Measurements from ENCODE around the gene HIPK1. TPM values are rescaled to one million over a fixed set of nuclear protein-coding genes. Genes with fewer than 3 reads are reported as not detected.

HIPK1 gene
- total RNA-seq, 4 donors from 2014 or later = 60.6 to 89.9 (median 76.5) TPM

DNA sequence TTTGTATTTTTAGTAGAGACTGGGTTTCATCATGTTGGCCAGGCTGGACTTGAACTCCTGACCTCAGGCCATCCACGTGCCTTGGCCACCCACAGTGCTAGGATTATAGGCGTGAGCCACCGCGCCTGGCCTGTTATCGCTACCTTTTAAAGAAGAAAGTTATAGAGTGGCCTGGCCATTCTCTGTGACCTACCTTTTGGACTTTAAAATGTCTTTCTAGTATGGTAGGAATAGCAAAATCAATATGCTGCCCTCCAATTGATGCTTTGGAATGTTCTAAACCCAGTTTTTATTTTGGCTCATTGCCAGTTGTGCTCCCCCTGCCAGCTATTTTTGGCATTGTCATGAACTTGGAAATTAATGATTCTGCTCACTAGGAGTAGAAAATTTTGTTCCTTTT is 19.9 kb downstream of the HIPK1 start:
- H3K9me3 ChIP-seq = no peaks in the 10 kb centered on the region
- peak overlapping the region; percentile 35 to 59 (median 58) for H3K27ac ChIP-seq (replicated peaks in 1 of 4)
- 61% methylated on average over 5 of the region's 5 CpGs for WGBS
- H3K4me1 ChIP-seq = peaks cover 27 to 73% (median 67%) of the 10 kb centered on the region in 4 donors
- H3K36me3 ChIP-seq = peaks cover 0 to 19% (median 6%) of the 10 kb centered on the region in 4 donors
- no peak for DNase-seq (ENCODE audit: extremely low spot score)
- TF ChIP-seq POLR2AphosphoS5 (IDR thresholded peaks at IDR 0.05) (peak in 1 of 2 donors; percentile 47), EP300 (IDR thresholded peaks at IDR 0.05) (no peak)
- TF ChIP-seq, protein P1, sequence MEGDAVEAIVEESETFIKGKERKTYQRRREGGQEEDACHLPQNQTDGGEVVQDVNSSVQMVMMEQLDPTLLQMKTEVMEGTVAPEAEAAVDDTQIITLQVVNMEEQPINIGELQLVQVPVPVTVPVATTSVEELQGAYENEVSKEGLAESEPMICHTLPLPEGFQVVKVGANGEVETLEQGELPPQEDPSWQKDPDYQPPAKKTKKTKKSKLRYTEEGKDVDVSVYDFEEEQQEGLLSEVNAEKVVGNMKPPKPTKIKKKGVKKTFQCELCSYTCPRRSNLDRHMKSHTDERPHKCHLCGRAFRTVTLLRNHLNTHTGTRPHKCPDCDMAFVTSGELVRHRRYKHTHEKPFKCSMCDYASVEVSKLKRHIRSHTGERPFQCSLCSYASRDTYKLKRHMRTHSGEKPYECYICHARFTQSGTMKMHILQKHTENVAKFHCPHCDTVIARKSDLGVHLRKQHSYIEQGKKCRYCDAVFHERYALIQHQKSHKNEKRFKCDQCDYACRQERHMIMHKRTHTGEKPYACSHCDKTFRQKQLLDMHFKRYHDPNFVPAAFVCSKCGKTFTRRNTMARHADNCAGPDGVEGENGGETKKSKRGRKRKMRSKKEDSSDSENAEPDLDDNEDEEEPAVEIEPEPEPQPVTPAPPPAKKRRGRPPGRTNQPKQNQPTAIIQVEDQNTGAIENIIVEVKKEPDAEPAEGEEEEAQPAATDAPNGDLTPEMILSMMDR (IDR thresholded peaks at IDR 0.05) = peak in 1 of 3 experiments; percentile 33
- no peaks in the 10 kb centered on the region for H3K27me3 ChIP-seq
- intact Hi-C loops (cut with DNase I) = loop anchor here (5.0 to 10.0 kb wide), 2 partner anchors 47 to 114 kb away; partner anchors contain the start of gene AP4B1
- no peak overlapping the region for H3K4me3 ChIP-seq

DNA sequence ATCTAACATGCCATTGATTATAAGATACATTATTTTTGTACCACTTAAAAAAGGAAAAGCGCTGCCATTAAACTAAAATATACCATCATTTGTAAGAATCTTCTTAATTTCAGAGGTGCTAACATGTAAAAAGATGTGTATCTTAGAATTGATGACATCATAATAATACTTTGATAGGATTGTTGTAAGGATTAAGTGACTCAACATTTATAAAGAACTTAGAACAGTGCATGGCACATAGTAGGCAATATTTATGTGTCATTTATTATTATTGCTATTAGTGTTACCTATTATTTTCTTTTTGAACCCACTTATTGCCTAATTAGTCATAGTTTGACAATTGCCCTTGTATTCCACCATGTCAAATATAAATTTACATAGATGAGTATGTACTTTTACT is 21.8 kb downstream of the HIPK1 start:
- Histone ChIP-seq H3K4me1 (peaks cover 27 to 66% (median 64%) of the 10 kb centered on the region in 4 donors), H3K27me3 (no peaks in the 10 kb centered on the region), H3K36me3 (peaks cover 0 to 28% (median 16%) of the 10 kb centered on the region in 4 donors), H3K9me3 (no peaks in the 10 kb centered on the region), H3K4me3 (no peak overlapping the region), H3K27ac (replicated peaks in 1 of 4) (no peak overlapping the region)
- 95% methylated on average over 1 of the region's 1 CpG for WGBS
- DNase-seq (ENCODE audit: extremely low spot score) = no peak
- TF ChIP-seq POLR2A (IDR thresholded peaks at IDR 0.05; ENCODE audit: low read depth) (no peak), EP300 (IDR thresholded peaks at IDR 0.05) (no peak), POLR2AphosphoS5 (IDR thresholded peaks at IDR 0.05) (no peak)
- TF ChIP-seq, protein P1 (IDR thresholded peaks at IDR 0.05) = no peak
- intact Hi-C loops (cut with DNase I) = no loop called here

DNA sequence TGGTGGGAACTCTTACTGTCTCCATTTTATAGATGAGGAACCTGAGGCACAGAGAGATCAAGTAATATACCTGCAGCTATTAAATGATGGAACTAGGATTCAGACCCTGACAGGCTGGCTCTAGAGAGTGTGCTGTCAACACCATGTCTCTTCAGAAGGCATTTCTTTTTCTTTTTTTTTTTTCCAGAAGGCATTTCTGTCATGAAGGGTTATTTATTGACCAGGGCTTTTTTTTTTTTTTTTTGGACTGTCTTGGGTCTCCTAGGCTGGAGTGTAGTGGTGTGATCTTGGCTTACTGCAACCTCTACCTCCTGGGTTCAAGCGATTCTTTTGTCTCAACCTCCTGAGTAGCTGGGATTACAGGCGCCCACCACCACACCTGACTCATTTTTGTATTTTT is 22.6 kb downstream of the HIPK1 start:
- intact Hi-C loops (cut with DNase I) = no loop called here
- WGBS = 93% methylated on average over 2 of the region's 2 CpGs
- Histone ChIP-seq H3K27ac (replicated peaks in 1 of 4) (no peak overlapping the region), H3K4me3 (no peak overlapping the region), H3K9me3 (no peaks in the 10 kb centered on the region), H3K36me3 (peaks cover 7 to 36% (median 24%) of the 10 kb centered on the region in 4 donors), H3K27me3 (no peaks in the 10 kb centered on the region), H3K4me1 (peaks cover 24 to 58% (median 56%) of the 10 kb centered on the region in 4 donors)
- DNase-seq (ENCODE audit: extremely low spot score) = no peak
- TF ChIP-seq POLR2A (IDR thresholded peaks at IDR 0.05; ENCODE audit: low read depth) (no peak), POLR2AphosphoS5 (IDR thresholded peaks at IDR 0.05) (no peak), EP300 (IDR thresholded peaks at IDR 0.05) (no peak)
- TF ChIP-seq, protein P1 (IDR thresholded peaks at IDR 0.05) = no peak

DNA sequence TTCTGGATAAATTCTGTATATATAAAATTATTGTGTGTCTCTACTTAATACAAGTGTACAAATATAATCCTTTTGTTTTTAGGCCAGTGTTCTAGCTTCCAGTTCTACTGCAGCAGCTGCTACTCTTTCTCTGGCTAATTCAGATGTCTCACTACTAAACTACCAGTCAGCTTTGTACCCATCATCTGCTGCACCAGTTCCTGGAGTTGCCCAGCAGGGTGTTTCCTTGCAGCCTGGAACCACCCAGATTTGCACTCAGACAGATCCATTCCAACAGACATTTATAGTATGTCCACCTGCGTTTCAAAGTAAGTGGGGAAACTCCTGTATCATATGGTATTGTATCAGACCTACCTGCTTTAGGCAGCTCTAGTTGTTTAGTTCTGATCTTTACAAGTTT is 28.9 kb downstream of the HIPK1 start:
- H3K9me3 ChIP-seq = no peaks in the 10 kb centered on the region
- H3K27ac ChIP-seq (replicated peaks in 1 of 4) = no peak overlapping the region
- H3K36me3 ChIP-seq = peaks cover 39 to 87% (median 69%) of the 10 kb centered on the region in 4 donors
- intact Hi-C loops (cut with DNase I) = no loop called here
- H3K4me1 ChIP-seq = peaks cover 0 to 8% (median 0%) of the 10 kb centered on the region in 4 donors
- no peak for DNase-seq (ENCODE audit: extremely low spot score)
- 86% methylated on average over 1 of the region's 1 CpG for WGBS
- no peaks in the 10 kb centered on the region for H3K27me3 ChIP-seq
- TF ChIP-seq, protein P1 (IDR thresholded peaks at IDR 0.05) = no peak
- TF ChIP-seq POLR2A (IDR thresholded peaks at IDR 0.05; ENCODE audit: low read depth) = no peak
- TF ChIP-seq EP300 (IDR thresholded peaks at IDR 0.05) = no peak
- TF ChIP-seq POLR2AphosphoS5 (IDR thresholded peaks at IDR 0.05) = no peak
- no peak overlapping the region for H3K4me3 ChIP-seq

DNA sequence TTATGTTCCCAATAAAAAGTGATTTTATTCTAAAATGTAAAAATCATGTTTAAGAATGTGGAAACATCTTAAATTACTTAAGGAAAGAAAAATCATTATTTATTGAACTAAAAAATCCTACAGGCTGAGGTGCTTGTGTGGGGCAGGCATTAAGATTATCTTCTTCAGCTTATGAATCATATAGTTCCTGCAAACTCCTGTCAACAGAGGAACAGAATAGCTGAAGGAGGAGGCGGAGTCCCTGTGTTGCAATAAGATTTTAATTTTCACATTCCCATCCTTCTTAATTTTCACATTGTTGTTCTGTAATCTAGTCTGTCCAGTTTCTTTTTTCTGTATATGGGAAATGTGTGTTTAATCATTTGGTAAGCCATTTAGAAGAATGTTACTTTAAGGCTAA is 29.6 kb downstream of the HIPK1 start:
- Histone ChIP-seq H3K9me3 (no peaks in the 10 kb centered on the region), H3K4me3 (no peak overlapping the region), H3K4me1 (peaks cover 0 to 3% (median under 1%) of the 10 kb centered on the region in 4 donors), H3K27ac (replicated peaks in 1 of 4) (no peak overlapping the region), H3K27me3 (no peaks in the 10 kb centered on the region), H3K36me3 (peaks cover 44 to 88% (median 74%) of the 10 kb centered on the region in 4 donors)
- intact Hi-C loops (cut with DNase I) = no loop called here
- WGBS = 88% methylated on average over 1 of the region's 1 CpG
- TF ChIP-seq POLR2A (IDR thresholded peaks at IDR 0.05; ENCODE audit: low read depth) = no peak
- no peak for TF ChIP-seq EP300 (IDR thresholded peaks at IDR 0.05)
- no peak for DNase-seq (ENCODE audit: extremely low spot score)

All from esophagus muscularis mucosa (tissue), 4 donors.